T-helper 2 cell (primary cell): Measurements from ENCODE around the gene OR2T27.
"Not testable (repeated sequence)": the region's sequence is repeated elsewhere in the genome, so short reads cannot be mapped to it uniquely, and the experiment has no call there.

Source experiments
- DNase-seq, 5 experiments: peaks; one replicate each; pipeline versions ENCODE4 v3.0.0 to v3.0.0-alpha.2; 2012 to 2022

The OR2T27 gene

DNA sequence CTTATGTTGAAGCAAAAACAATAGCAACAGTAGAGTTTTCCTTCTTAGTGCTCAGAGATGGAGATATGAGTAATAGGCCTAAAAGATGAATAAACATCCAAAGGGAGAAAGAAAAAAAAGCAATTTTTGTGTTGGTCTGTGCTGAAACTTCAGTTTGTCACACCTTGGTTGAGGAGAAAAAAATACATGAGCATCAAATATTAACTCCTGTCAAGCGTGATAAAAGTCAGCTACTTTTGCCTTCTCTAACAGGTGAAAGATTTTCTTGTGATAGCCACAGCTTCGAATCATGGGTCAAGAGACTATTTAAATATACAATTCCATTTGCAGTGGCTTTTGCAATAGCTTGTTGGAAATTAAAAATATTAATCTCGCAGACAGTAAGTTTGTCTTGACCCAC lies 14.4 kb downstream of the OR2T27 start:
- not testable (repeated sequence) for DNase-seq

DNA sequence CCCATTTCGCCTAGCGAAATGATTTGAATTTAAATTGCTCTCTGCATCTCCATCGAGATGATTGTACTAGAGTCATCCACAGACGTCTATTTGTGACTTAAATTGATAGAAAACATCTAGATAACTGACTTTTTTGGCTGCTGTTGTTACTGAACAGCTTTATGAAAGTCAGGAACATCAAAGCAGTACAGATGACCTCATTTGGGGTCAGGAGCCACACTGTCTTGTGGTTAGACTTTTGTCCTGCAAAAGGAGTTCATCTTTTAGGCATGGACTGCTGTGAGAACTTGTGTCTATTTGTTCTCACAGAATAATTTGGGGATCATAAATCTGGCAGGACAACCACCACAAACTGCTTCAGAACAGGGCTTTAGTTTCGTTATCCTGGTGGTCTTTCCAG lies 15.7 kb downstream of the OR2T27 start:
- DNase-seq: not testable (repeated sequence)

DNA sequence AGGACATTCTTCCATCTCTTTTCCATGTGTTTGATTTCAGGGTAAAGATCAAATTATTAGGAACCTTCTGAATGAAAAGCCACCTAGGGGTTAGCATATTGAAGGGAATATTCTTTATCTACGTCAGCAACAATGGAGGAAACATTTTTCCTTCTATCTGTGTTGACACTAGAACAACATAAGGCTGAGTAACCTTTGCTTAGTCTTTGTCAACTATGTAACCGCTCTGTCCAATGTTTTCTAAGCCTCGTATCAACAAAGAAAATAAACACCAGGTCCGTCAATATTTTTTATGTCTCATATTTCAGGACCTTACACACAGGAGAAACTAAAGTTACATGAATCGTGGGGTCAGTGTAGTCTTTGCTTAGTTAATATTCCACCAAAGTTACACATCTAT lies 18.7 kb downstream of the OR2T27 start:
- DNase-seq: not testable (repeated sequence)

DNA sequence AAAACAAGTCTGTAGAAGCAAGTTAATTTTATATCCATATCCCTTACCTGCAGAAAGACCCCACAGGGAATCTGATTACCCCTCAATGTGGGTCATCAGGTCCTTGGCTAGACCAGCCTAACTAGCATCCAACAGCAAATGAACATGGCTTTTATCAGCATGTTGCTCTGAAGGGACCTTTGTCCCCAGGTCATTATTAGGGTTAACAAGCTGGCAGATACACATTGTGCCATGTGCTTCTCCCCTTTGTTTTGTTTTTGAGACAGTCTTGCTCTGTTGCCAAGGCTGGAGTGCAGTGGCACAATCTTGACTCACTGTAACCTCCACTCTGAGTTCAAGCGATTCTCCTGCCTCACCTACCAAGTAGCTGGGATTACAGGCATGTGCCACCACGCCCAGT lies 20.3 kb downstream of the OR2T27 start, which contains the start of gene OR2T11:
OR2T11 (minus strand) TSS at position 101 of the 400 bp plus-strand sequence. CDS start 7,963 bp downstream, outside the sequence.
- DNase-seq: not testable (repeated sequence)

DNA sequence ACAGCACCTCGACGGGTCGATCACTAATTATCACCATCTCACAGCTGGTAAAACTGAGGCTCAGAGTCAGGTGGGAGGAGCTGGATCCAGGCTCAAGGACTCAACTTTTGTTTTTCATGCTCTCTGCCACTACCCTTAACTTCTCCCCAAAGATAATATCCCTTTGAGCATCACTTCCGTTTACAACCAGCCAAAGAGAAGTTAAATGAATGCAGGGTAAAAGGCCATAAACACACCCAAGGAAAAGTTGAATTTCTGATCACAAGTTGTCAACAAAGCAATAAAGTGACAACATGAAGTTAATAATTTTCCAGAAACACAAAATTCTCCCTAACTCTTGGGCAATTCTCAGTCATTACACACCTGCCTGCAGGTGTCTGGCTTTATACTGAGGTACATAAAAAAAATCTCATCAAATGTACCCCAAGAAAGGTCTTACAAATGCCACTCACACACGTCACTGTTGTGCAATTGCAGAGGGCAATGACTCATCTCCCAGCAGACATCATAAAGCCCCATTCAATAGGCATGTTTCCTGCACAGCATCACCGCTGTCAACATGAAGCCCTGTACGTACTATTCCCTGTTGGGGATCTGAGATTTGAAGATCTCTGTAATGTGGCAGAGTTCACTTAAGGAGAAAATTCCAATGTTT lies 23.8 kb downstream of the OR2T27 start:
- DNase-seq: no peak

DNA sequence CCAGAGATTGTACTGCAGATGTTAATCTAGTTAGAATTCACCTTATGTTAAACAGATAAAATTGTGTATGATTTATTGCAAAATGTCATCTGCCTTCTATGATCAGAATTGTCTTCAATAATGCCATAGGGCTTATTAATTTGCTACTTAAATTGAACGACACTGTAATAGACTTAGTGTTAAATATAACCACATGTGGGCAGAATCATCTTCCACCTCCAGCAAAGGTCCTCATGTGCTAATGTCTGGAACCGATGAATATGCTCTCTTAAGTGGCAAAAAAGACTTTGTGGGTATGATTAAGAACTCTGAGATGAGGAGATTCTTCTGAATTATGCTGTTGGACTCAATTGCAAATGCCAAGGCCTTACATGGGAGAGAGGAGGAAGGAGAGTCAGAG lies 24.8 kb downstream of the OR2T27 start:
- DNase-seq: no peak

DNA sequence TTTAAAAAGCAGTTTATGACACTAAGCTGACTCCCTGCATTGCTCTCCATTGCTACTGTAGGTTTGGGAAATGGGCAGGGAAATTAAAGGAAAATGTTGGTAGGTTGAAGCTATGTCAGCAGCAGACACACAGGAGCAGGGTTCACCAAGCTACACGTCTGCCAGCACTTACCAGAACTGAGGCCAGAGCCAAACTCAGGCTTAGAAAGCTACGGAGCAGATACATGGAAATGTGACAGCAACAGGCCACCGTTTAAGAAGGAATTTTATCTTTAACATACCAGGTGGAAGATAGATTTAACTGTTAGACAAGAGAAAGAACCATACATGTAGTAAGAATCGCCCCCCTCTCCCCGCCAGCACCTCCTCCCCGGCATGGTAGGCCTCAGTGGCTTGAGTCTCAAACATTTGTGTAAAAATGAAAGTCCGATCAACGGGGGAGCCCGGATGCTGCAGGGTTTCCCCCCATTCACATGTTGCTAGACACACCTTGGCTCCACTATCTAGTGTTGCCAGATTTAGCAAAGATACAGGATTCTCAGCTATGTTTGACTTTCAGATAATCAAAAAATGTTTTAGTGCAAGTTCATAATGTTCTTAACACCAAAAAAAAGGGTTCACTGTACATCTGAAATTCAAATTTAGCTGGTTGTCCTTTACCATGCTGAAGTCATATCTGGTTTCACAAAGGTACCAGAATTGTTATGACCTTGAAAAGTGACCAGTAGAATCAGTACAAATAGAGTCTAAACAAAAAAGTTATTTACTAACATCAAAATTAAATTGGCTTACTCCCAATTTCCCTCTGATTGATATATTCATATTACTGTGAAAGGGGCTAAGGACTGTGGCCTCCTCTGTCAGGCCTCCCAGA lies 27.1 kb downstream of the OR2T27 start:
- DNase-seq: no peak

DNA sequence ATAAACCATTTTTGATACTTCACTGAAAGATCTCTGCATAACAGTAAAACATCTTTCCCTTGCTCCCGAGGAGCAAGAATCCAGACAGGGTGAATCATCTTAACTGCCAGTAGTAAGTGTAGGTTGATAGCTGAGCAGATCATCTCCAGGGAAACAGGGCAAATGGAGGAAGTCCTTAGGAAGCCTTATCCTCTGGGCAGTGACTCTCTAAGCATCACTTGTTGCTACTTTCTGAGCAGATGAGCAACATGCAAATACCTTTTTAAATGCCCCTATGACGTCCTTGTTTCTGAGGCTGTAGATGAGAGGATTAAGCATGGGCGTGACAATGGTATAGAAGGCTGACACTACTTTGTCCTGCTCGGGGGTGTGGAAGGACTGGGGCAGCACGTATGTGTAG lies 29.4 kb downstream of the OR2T27 start:
- no peak for DNase-seq

DNA sequence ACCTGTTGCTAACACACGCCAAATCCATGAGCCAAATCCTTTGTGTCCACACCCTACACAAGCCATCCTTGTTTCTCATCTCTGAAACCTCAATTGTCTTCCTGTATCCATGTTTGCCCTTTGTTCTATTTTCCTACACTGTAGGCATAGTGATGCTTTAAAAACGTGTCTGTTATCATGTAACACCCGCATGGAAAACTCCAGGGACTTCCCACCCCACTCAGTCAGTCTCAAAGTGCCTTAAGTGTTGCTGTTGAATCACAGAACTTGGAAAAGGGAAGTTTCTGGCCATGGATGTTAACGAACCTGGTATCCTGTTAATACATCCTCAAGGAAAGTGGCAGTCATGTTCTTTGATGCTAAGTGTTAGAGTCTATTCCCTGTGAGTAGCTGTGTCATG lies 30.2 kb downstream of the OR2T27 start:
- DNase-seq: no peak

DNA sequence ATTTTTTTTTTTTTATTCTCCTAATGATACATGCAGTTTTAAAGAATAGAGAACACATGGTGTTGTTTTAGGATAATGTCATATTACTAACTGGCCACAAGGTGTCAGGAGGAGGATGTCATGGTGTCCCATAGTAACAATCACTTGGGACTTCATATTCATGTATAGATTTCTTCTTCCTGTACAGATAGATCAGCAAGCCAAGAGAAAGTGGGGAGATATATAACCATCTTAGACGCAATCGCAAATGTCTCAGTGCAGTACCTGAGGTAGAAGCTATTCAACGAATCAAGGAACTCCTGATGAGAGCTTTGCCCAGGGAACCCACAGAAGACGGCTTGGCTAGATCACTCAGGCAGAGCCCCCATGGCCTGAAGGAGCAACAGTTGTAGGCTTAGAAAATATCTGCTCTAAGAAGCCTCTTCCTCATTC lies 32.7 kb downstream of the OR2T27 start:
- peak in 1 of 5 experiments; percentile 65 for DNase-seq

DNA sequence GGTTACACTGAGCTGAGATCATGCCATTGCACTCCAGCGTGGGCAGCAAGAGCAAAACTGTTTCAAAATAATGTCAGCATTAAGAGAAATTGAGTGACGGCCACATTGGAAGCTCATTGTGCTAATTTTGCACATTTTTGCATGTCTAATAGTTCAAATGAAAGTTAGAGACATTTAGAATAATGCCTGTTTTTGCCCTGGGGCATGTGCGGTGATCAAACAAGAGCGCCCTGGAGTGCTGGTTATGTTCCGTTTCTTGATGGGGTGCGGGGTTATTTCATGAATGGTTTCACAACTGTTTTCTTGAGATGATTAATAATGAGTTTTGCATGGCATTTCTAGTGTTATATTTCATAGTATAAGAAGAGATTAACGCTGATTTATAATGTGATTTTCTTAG lies 33.6 kb downstream of the OR2T27 start:
- no peak for DNase-seq

DNA sequence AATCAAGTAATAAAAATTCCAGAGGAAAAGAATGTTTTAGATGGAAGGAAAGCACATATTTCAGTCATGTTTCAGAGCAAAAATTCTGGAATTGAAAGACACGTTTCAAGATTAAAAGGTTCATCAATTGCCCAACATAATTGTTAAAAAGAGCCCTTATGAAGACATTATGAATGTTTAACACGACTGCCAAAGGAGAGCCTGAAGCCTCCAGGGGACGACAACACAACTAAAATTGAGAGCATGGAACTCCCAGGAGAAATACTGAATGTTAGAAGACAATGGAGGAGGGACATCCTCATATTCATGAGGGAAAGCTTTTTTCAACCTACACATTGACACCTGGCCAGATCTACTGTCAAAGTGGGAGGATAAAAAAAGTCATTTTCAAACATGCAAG lies 36.5 kb downstream of the OR2T27 start:
- peak in 2 of 5 experiments; percentile 33 to 43 for DNase-seq

DNA sequence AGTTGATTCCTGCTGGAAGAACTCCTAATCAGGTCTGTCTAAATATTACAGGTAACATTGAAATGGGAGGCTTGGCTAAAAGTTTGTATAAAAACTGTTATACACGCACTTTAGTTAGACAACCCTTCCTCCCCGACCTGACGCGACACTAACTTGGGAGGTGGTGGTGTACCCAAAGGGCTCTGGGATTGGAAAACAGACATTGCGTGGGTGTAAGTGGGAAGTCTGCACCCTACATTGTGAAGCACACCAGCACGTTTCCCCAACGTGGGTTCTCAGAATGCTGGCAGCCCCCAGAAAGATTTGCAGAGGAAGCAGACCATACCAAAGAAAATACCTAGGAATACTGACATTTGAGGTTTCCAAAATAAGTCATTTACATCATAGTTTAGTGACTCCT lies 37.2 kb downstream of the OR2T27 start:
- no peak for DNase-seq

DNA sequence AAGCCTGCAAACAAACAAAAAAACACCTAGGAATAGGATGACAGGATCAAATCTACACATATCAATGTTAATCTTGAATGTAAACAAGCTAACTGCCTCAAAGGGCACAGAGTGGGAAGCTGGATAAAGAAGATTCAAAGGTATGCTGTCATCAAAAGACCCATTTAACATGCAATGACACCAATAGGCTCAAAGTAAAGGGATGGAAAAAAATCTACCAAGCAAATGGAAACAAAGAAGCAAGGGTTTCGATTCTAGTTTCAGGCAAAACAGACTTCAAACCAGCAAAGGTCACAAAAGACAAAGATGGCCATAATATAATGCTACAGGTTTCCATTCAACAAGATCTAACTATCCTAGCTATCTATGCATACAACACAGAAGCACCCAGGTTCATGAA lies 41.6 kb downstream of the OR2T27 start:
- DNase-seq: no peak

DNA sequence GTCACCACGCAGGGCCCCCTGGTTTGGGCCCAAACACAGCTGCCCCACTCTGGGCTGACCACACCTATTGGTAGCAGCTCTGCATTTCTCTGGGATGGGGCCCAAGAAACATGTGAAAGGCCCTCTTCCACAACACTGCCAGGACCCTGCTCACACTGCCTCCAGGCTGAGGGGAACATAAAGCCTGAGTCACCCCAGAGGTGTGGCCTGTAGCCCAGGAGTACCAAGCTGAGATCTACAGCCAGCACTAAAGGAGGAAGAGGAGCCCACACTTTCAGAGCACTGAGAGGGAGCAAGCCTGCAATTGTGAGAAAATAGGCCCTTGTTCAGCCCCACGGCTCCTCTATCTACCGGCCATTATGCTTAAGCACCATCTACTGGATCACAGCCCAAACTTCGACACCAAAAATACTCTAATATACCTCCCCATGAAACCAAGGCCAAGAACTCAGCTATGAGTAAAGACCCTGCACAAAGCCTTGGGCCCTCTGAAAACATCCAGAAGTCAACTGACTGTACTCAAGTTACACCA lies 43.4 kb downstream of the OR2T27 start:
- peak in 1 of 5 experiments; percentile 16 for DNase-seq

DNA sequence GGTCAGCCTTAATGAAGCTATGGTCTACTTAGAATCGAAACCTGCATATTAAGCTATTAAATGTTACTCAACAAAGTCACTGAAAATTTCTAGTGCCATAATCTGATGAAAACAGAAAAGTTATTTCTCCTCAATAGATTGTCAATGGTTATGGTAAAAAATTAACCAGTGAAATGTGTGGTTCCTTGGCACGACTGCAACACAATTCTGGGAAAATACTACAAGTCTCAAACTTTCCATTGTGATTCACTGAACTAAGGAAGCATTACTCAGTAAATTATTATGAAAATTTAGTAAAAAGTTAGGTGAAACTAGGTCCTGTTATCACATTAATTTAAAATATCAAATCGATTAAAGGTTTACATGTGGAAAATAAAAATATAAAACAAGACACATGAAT lies 45.0 kb downstream of the OR2T27 start:
- DNase-seq: no peak
